HEK293 (cell line): Measurements from ENCODE around the gene BPNT1.

Experiments
- ATF2 ChIP-seq: fragments of 450-650 bp; formaldehyde crosslinking; IDR thresholded peaks from 2 replicates; pipeline ENCODE4 v1.5.1; 2016; ENCODE audit warnings: missing biosample characterization, missing genetic modification characterization, low read depth
- BCL11A ChIP-seq: fragments of 450-650 bp; formaldehyde crosslinking; IDR thresholded peaks from 2 replicates; pipeline ENCODE4 v1.5.1; 2016; ENCODE audit warnings: low read depth, missing biosample characterization, missing genetic modification characterization
- EGR2 ChIP-seq: fragments of 450-650 bp; formaldehyde crosslinking; IDR thresholded peaks from 2 replicates; pipeline ENCODE4 v1.5.1; 2016; ENCODE audit warnings: low read depth, missing biosample characterization, missing genetic modification characterization
- GLI2 ChIP-seq: fragments of 450-650 bp; formaldehyde crosslinking; IDR thresholded peaks from 2 replicates; pipeline ENCODE4; 2017; ENCODE audit warnings: missing biosample characterization, missing genetic modification characterization, low read depth, borderline replicate concordance
- KLF1 ChIP-seq: fragments of 450-650 bp; formaldehyde crosslinking; IDR thresholded peaks from 2 replicates; pipeline ENCODE4 v1.5.1; 2016; ENCODE audit warnings: missing biosample characterization, missing genetic modification characterization
- KLF8 ChIP-seq: fragments of 450-650 bp; formaldehyde crosslinking; IDR thresholded peaks from 2 replicates; pipeline ENCODE4 v1.5.1; 2016; ENCODE audit warnings: missing biosample characterization, missing genetic modification characterization
- OSR2 ChIP-seq: fragments of 450-650 bp; formaldehyde crosslinking; IDR thresholded peaks from 2 replicates; pipeline ENCODE4 v1.5.1; 2016; ENCODE audit warnings: missing biosample characterization, missing genetic modification characterization
- PBX3 ChIP-seq: sonication (generic); formaldehyde crosslinking; IDR thresholded peaks from 2 replicates; pipeline ENCODE4 v1.8.1; 2022; ENCODE audit warnings: mild to moderate bottlenecking, moderate library complexity, missing genetic modification reagents
- PRDM1 ChIP-seq: fragments of 450-650 bp; formaldehyde crosslinking; IDR thresholded peaks from 2 replicates; pipeline ENCODE4; 2016; ENCODE audit warnings: missing biosample characterization, missing genetic modification characterization
- PRDM4 ChIP-seq: fragments of 450-650 bp; formaldehyde crosslinking; IDR thresholded peaks from 2 replicates; pipeline ENCODE4 v1.5.1; 2017; ENCODE audit warnings: missing biosample characterization, missing genetic modification characterization
- SALL2 ChIP-seq: fragments of 450-650 bp; formaldehyde crosslinking; IDR thresholded peaks from 2 replicates; pipeline ENCODE4 v1.5.0; 2017; ENCODE audit warnings: missing biosample characterization, mild to moderate bottlenecking, missing genetic modification characterization, borderline replicate concordance
- TRIM28 ChIP-seq: IDR thresholded peaks from 2 replicates; pipeline ENCODE4 v1.6.1; 2011; ENCODE audit warnings: low read length, control low read depth, borderline replicate concordance
- ZBTB17 ChIP-seq: fragments of 450-650 bp; formaldehyde crosslinking; IDR thresholded peaks from 2 replicates; pipeline ENCODE4 v1.5.1; 2016; ENCODE audit warnings: missing biosample characterization, missing genetic modification characterization
- ZBTB7A ChIP-seq: fragments of 450-650 bp; formaldehyde crosslinking; IDR thresholded peaks from 2 replicates; pipeline ENCODE4 v1.5.1; 2016; ENCODE audit warnings: low read depth, missing biosample characterization, missing genetic modification characterization
- ZBTB8A ChIP-seq: fragments of 450-650 bp; formaldehyde crosslinking; IDR thresholded peaks from 2 replicates; pipeline ENCODE4 v1.5.1; 2016; ENCODE audit warnings: missing biosample characterization, missing genetic modification characterization
- ZNF138 ChIP-seq: fragments of 450-650 bp; formaldehyde crosslinking; IDR thresholded peaks from 2 replicates; pipeline ENCODE4 v1.5.1; 2016; ENCODE audit warnings: missing biosample characterization, missing genetic modification characterization, borderline replicate concordance
- ZNF146 ChIP-seq: fragments of 450-650 bp; formaldehyde crosslinking; IDR thresholded peaks from 2 replicates; pipeline ENCODE4 v1.5.1; 2016; ENCODE audit warnings: missing biosample characterization, missing genetic modification characterization
- ZNF155 ChIP-seq: fragments of 450-650 bp; formaldehyde crosslinking; IDR thresholded peaks from 2 replicates; pipeline ENCODE4 v1.5.1; 2016; ENCODE audit warnings: missing biosample characterization, missing genetic modification characterization
- ZNF239 ChIP-seq: fragments of 450-650 bp; formaldehyde crosslinking; IDR thresholded peaks from 2 replicates; pipeline ENCODE4 v1.5.1; 2016; ENCODE audit warnings: missing biosample characterization, missing genetic modification characterization
- ZNF280D ChIP-seq: fragments of 450-650 bp; formaldehyde crosslinking; IDR thresholded peaks from 2 replicates; pipeline ENCODE4 v1.5.1; 2016; ENCODE audit warnings: missing biosample characterization, missing genetic modification characterization
- ZNF311 ChIP-seq: fragments of 450-650 bp; formaldehyde crosslinking; IDR thresholded peaks from 2 replicates; pipeline ENCODE4 v1.5.1; 2017; ENCODE audit warnings: missing biosample characterization, missing genetic modification characterization, borderline replicate concordance
- ZNF404 ChIP-seq: fragments of 450-650 bp; formaldehyde crosslinking; IDR thresholded peaks from 2 replicates; pipeline ENCODE4 v1.5.1; 2017; ENCODE audit warnings: missing biosample characterization, missing genetic modification characterization
- ZNF449 ChIP-seq: fragments of 450-650 bp; formaldehyde crosslinking; IDR thresholded peaks from 2 replicates; pipeline ENCODE4 v1.5.1; 2017; ENCODE audit warnings: missing biosample characterization, mild to moderate bottlenecking, missing genetic modification characterization, moderate library complexity
- ZNF48 ChIP-seq: fragments of 450-650 bp; formaldehyde crosslinking; IDR thresholded peaks from 2 replicates; pipeline ENCODE4 v1.5.1; 2016; ENCODE audit warnings: missing biosample characterization, missing genetic modification characterization
- ZNF544 ChIP-seq: fragments of 450-650 bp; formaldehyde crosslinking; IDR thresholded peaks from 2 replicates; pipeline ENCODE4 v1.5.0; 2017; ENCODE audit warnings: missing biosample characterization, missing genetic modification characterization
- ZNF558 ChIP-seq: fragments of 450-650 bp; formaldehyde crosslinking; IDR thresholded peaks from 2 replicates; pipeline ENCODE4 v1.5.1; 2016; ENCODE audit warnings: missing biosample characterization, missing genetic modification characterization
- ZNF624 ChIP-seq: fragments of 450-650 bp; formaldehyde crosslinking; IDR thresholded peaks from 2 replicates; pipeline ENCODE4 v1.5.1; 2017; ENCODE audit warnings: missing biosample characterization, missing genetic modification characterization
- ZNF768 ChIP-seq: fragments of 450-650 bp; formaldehyde crosslinking; IDR thresholded peaks from 2 replicates; pipeline ENCODE4 v1.5.1; 2018; ENCODE audit warnings: missing biosample characterization, mild to moderate bottlenecking, missing genetic modification characterization
- ZSCAN4 ChIP-seq: fragments of 450-650 bp; formaldehyde crosslinking; IDR thresholded peaks from 2 replicates; pipeline ENCODE4 v1.5.1; 2017; ENCODE audit warnings: missing biosample characterization, missing genetic modification characterization

BPNT1 gene

GRCh38 chr1:220119043-220119512, 29.5 kb upstream of the BPNT1 start (continued):
- TF ChIP-seq ZNF280D (tag by site-specific recombination), result no peak; the same call in 1 of the 2 replicates
- no peak for TF ChIP-seq ZNF48 (tag by site-specific recombination)
- TF ChIP-seq KLF1 (tag by site-specific recombination), result peak; percentile 69
- TF ChIP-seq ZNF624, result no peak
- TF ChIP-seq EGR2 (tag by site-specific recombination), result no peak
- peak; percentile 98 for TF ChIP-seq ATF2
- TF ChIP-seq ZNF155 (tag by site-specific recombination), result no peak
- 0 out of 2 replicates have a peak, but pooled peaks have one; percentile 28 for TF ChIP-seq ZSCAN4 (tag by site-specific recombination)
- TF ChIP-seq ZBTB7A (tag by site-specific recombination), result no peak
- TF ChIP-seq SALL2 (tag by site-specific recombination), result no peak
- TF ChIP-seq TRIM28, result peak; percentile 77; the same call in 1 of the 2 replicates
- no peak for TF ChIP-seq ZNF449 (tag by site-specific recombination)
- peak; percentile 93 for TF ChIP-seq KLF8 (tag by site-specific recombination)
- TF ChIP-seq ZBTB17 (tag by site-specific recombination), result peak; percentile 90
- TF ChIP-seq OSR2, result peak; percentile 99
- no peak for TF ChIP-seq ZNF138
- no peak for TF ChIP-seq PBX3 (CRISPR knock-in tag)
- TF ChIP-seq BCL11A, result peak; percentile 98
- TF ChIP-seq ZNF768 (tag by site-specific recombination), result no peak
- TF ChIP-seq ZBTB8A, result peak; percentile 66
- peak; percentile 95 for TF ChIP-seq GLI2 (tag by site-specific recombination)
- peak; percentile 84; the same call in 1 of the 2 replicates for TF ChIP-seq ZNF558 (tag by site-specific recombination)
- TF ChIP-seq ZNF404, result no peak
- TF ChIP-seq PRDM4 (tag by site-specific recombination), result no peak; the same call in 1 of the 2 replicates
- TF ChIP-seq ZNF311 (tag by site-specific recombination), result no peak
- TF ChIP-seq ZNF239 (tag by site-specific recombination), result peak; percentile 64; the same call in 1 of the 2 replicates
- TF ChIP-seq ZNF146 (tag by site-specific recombination), result peak; percentile 78
- no peak for TF ChIP-seq ZNF544
- peak; percentile 84 for TF ChIP-seq PRDM1 (tag by site-specific recombination)
